ENCODE measurements around the gene NCOA3. TPM values are rescaled to one million over a fixed set of nuclear protein-coding genes. Genes with fewer than 3 reads are reported as not detected.
"Not testable (repeated sequence)": the region's sequence is repeated elsewhere in the genome, so short reads cannot be mapped to it uniquely, and the experiment has no call there.

NCOA3 gene
- total RNA-seq, 1 donor from 2014 or later: 37.3 TPM

- H3K27ac Mint-ChIP-seq: no peak overlapping the region
- H3K9me3 Mint-ChIP-seq: no peaks in the 10 kb centered on the region
- peaks cover 10% of the 10 kb centered on the region for H3K4me1 Mint-ChIP-seq (ENCODE audit: unreplicated experiment)
- no peak for DNase-seq (ENCODE audit: extremely low spot score, unreplicated experiment)
- H3K27me3 Mint-ChIP-seq: no peaks in the 10 kb centered on the region
- no peak overlapping the region for H3K4me3 Mint-ChIP-seq
- no peak for TF ChIP-seq CTCF (conservative IDR thresholded peaks at IDR 0.05)
- no peaks in the 10 kb centered on the region for H3K36me3 Mint-ChIP-seq
Observed at GRCh38 chr20:47461120-47461685, 40.5 kb upstream of the NCOA3 start.

- H3K36me3 Mint-ChIP-seq; H3K4me3 Mint-ChIP-seq; DNase-seq (ENCODE audit: extremely low spot score, unreplicated experiment); H3K27ac Mint-ChIP-seq; H3K27me3 Mint-ChIP-seq; H3K9me3 Mint-ChIP-seq: not testable (repeated sequence)
- H3K4me1 Mint-ChIP-seq (ENCODE audit: unreplicated experiment): peaks cover 13% of the 10 kb centered on the region
Observed at GRCh38 chr20:47461906-47462305, 39.8 kb upstream of the NCOA3 start.

DNA sequence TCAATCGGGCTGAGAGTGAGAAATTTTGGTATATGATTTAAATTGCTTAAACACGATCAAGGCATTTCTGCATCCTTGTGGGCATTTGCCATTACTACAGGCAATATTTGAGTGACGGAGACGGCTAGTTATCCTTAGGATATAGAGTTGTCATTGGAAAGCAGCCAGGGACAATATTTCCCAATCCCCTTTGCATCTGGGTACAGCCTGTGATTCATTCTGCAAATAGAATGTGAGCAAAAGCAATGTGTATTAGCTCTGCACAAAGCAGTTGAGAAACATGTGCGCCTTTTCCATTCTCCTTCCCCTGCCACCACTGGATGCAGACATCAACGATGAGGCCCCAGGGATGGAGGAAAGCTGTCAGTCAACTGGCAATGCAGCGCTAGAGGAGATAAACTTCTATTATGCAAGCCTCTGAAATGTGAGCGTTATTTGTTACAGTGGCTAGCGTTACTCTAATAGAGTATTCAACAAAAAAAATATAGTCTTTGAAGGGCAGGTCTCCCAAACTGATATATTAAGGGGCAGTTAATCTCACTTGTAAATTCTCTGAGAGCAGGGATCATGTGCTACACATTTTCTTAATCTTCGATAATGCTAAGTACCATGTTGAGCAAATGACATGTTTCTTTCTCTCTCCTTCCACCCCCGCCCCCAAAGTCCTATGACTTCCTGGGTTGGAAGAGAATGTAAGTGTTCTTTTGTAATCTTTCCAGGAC is 37.1 kb upstream of the NCOA3 start:
- Mint-ChIP-seq H3K4me1 (ENCODE audit: unreplicated experiment) (peaks cover 16% of the 10 kb centered on the region), H3K27ac (peak overlapping the region; percentile 35), H3K27me3 (no peaks in the 10 kb centered on the region), H3K4me3 (no peak overlapping the region), H3K36me3 (no peaks in the 10 kb centered on the region), H3K9me3 (no peaks in the 10 kb centered on the region)
- peak; percentile 52 for TF ChIP-seq CTCF (conservative IDR thresholded peaks at IDR 0.05)
- no peak for DNase-seq (ENCODE audit: extremely low spot score, unreplicated experiment)

- no peak overlapping the region for H3K4me3 Mint-ChIP-seq
- no peaks in the 10 kb centered on the region for H3K36me3 Mint-ChIP-seq
- peaks cover 16% of the 10 kb centered on the region for H3K4me1 Mint-ChIP-seq (ENCODE audit: unreplicated experiment)
- no peak for DNase-seq (ENCODE audit: extremely low spot score, unreplicated experiment)
- no peak for TF ChIP-seq CTCF (conservative IDR thresholded peaks at IDR 0.05)
- H3K27ac Mint-ChIP-seq: no peak overlapping the region
- no peaks in the 10 kb centered on the region for H3K9me3 Mint-ChIP-seq
- H3K27me3 Mint-ChIP-seq: no peaks in the 10 kb centered on the region
Observed at GRCh38 chr20:47465335-47466090, 36.2 kb upstream of the NCOA3 start.

DNA sequence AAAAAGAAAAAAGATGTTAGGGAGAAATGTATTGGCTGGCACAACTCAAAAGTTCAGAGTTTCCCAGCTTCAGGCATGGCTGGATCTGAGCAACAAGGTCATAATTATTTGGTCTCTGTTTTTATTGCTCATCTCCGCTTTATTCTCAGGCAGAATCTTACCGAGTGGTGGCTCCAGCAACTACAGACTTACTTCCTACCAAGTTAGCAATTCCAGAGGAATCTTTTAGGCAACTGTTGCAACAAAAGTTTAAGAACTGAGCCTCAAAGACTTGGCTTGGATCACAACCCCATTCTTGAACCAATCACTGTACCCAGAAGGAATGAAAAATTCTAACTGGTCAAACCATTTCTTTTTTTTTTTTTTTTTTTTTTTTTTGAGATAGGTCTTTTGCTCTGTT is 35.5 kb upstream of the NCOA3 start:
- H3K4me3 Mint-ChIP-seq: no peak overlapping the region
- no peaks in the 10 kb centered on the region for H3K9me3 Mint-ChIP-seq
- no peak for TF ChIP-seq CTCF (conservative IDR thresholded peaks at IDR 0.05)
- no peaks in the 10 kb centered on the region for H3K36me3 Mint-ChIP-seq
- no peaks in the 10 kb centered on the region for H3K27me3 Mint-ChIP-seq
- peaks cover 16% of the 10 kb centered on the region for H3K4me1 Mint-ChIP-seq (ENCODE audit: unreplicated experiment)
- DNase-seq (ENCODE audit: extremely low spot score, unreplicated experiment): no peak
- no peak overlapping the region for H3K27ac Mint-ChIP-seq

Data from type B pancreatic cell (in vitro differentiated cells).